Panc1 (cell line): Measurements from ENCODE around the gene EMP2. TPM values are rescaled to one million over a fixed set of nuclear protein-coding genes. Genes with fewer than 3 reads are reported as not detected.

Experiments used
- ATAC-seq: fragments of 200-7000 bp; cut with Tn5 transposase; 2 replicates; pipeline ENCODE4 v1.9.1; 2020; ENCODE audit warnings: mild to moderate bottlenecking, moderate library complexity
- BruUV-seq: library from RNA; stranded (reverse); fragments of 400-500 nt; replicated peaks from 2 replicates; lab custom pipeline; 2021; lab: Mats Ljungman, UMichigan
- CTCF ChIA-PET: fragments of 300-600 bp; sonication (Branson Sonifier 250); formaldehyde crosslinking; loops from one replicate; lab custom pipeline; 2022; ENCODE audit warnings: antibody characterized with exemption; lab: Charles Lee
- POLR2A ChIA-PET: fragments of 300-600 bp; sonication (Branson Sonifier 250); formaldehyde crosslinking; loops from one replicate; lab custom pipeline; 2022; ENCODE audit warnings: antibody characterized with exemption; lab: Charles Lee
- DNase-seq: peaks from one replicate; pipeline ENCODE4 v3.0.0-alpha.2; 2010; ENCODE audit warnings: low read depth, low spot score
- H3K27ac ChIP-seq: 2 replicates; pipeline ENCODE4 v1.5.1; 2011; ENCODE audit warnings: mild to moderate bottlenecking, low read length, inconsistent platforms
- H3K27me3 ChIP-seq: fragments of 200-500 bp; sonication (Bioruptor generic); 2 replicates; pipeline ENCODE4 v1.6.0; 2014; ENCODE audit warnings: low read length, inconsistent platforms; ENCODE audit not compliant: control insufficient read depth, insufficient read depth
- H3K36me3 ChIP-seq: fragments of 200-500 bp; sonication (Bioruptor generic); 2 replicates; pipeline ENCODE4 v1.5.1; 2014; ENCODE audit warnings: inconsistent platforms, mild to moderate bottlenecking, low read length, moderate library complexity; ENCODE audit not compliant: control insufficient read depth, insufficient read depth
- H3K4me1 ChIP-seq: 2 replicates; pipeline ENCODE4 v1.5.1; 2011; ENCODE audit warnings: inconsistent platforms, mild to moderate bottlenecking, low read length, moderate library complexity; ENCODE audit not compliant: control insufficient read depth, insufficient read depth
- H3K4me3 ChIP-seq, 2 experiments: 2 replicates each; pipeline ENCODE4 v1.5.1; 2011 to 2012; ENCODE audit warnings: low read depth in 2 of 2, low read length in 2 of 2, mild to moderate bottlenecking in 2 of 2, inconsistent platforms in 1 of 2, moderate library complexity in 1 of 2
- H3K9me3 ChIP-seq: fragments of 200-500 bp; sonication (Bioruptor generic); 2 replicates; pipeline ENCODE4 v1.5.1; 2014; ENCODE audit warnings: low read depth, mild to moderate bottlenecking, inconsistent platforms, low read length, moderate library complexity; ENCODE audit not compliant: control insufficient read depth, insufficient read depth
- CTCF ChIP-seq: fragments of 450-650 bp; IDR thresholded peaks from 2 replicates; pipeline ENCODE4 v1.5.1; 2017; ENCODE audit warnings: mild to moderate bottlenecking
- POLR2AphosphoS5 ChIP-seq: IDR thresholded peaks from 2 replicates; pipeline ENCODE4 v1.6.1; 2012; ENCODE audit warnings: mild to moderate bottlenecking, low read depth, low read length, moderate library complexity
- REST ChIP-seq, 2 experiments: IDR thresholded peaks; 2 replicates each; pipeline ENCODE4 v1.6.1; 2011 to 2012; ENCODE audit warnings: low read depth in 2 of 2, control low read depth in 1 of 2, low read length in 1 of 2, mild to moderate bottlenecking in 1 of 2, moderate library complexity in 1 of 2; ENCODE audit not compliant: insufficient read depth in 1 of 2
- SIN3A ChIP-seq: IDR thresholded peaks from 2 replicates; pipeline ENCODE4 v1.6.1; 2012; ENCODE audit warnings: low read depth, mild to moderate bottlenecking, low read length, moderate library complexity, borderline replicate concordance; ENCODE audit not compliant: insufficient read depth
- TCF7L2 ChIP-seq: IDR thresholded peaks from 2 replicates; pipeline ENCODE4 v1.6.1; 2011; ENCODE audit warnings: mild to moderate bottlenecking, low read depth, low read length, inconsistent platforms
- in situ Hi-C: cut with HindIII; loops from 2 replicates; pipeline ENCODE4 v1.10.0; 2016; ENCODE audit warnings: low sequenced_read_pairs, low pct_unique_long_range_greater_than_20kb
- intact Hi-C: fragments of 100-400 bp; cut with micrococcal nuclease; formaldehyde crosslinking; loops from one replicate; pipeline ENCODE4 v1.10.0; 2022; ENCODE audit not compliant: unreplicated experiment
- total RNA-seq: library from RNA; stranded (reverse); gene quantifications from one replicate; pipeline ENCODE4 v1.2.1, GENCODE V29; 2021; ENCODE audit not compliant: unreplicated experiment

EMP2 gene
- total RNA-seq, 1 experiment from 2014 or later = 13.8 TPM

GRCh38 chr16:10514369-10515055, 65.9 kb downstream of the EMP2 start:
- no peak for ATAC-seq
- in situ Hi-C loops (no loop called here), intact Hi-C loops (loop anchor here (1.0 kb wide), 1 partner anchor 223 kb away; no protein-coding TSS in a partner anchor)
- peak; percentile 38 for DNase-seq
- no peak overlapping the region for H3K4me3 ChIP-seq
- no peaks in the 10 kb centered on the region for H3K4me1 ChIP-seq
- no TSS peak for BruUV-seq
- H3K27ac ChIP-seq = no peak overlapping the region
- TF ChIP-seq POLR2AphosphoS5 (no peak), TCF7L2 (no peak), REST (IDR thresholded peaks at IDR 0.05; ENCODE audit: insufficient read depth in 1 of 2, low read depth in 2 of 2, low read length in 1 of 2) (no peak), CTCF (peak; percentile 77)
- no peaks in the 10 kb centered on the region for H3K9me3 ChIP-seq
- ChIA-PET CTCF (interaction anchor here (0.5 to 2.2 kb wide), 7 partner anchors 22 to 404 kb away, joined by 3 to 13 read pairs (median 3); no protein-coding TSS in a partner anchor), POLR2A (interaction anchor here (0.6 kb wide), 1 partner anchor 196 kb away, joined by 4 read pairs; no protein-coding TSS in a partner anchor)
- no peaks in the 10 kb centered on the region for H3K36me3 ChIP-seq
- H3K27me3 ChIP-seq = no peaks in the 10 kb centered on the region

GRCh38 chr16:10511829-10512228, 68.6 kb downstream of the EMP2 start:
- no peak overlapping the region for H3K4me3 ChIP-seq
- intact Hi-C loops = no loop called here
- DNase-seq = no peak
- no peaks in the 10 kb centered on the region for H3K4me1 ChIP-seq
- TF ChIP-seq SIN3A (no peak), POLR2AphosphoS5 (no peak)
- POLR2A ChIA-PET = no interaction called here
- H3K9me3 ChIP-seq = no peaks in the 10 kb centered on the region
- CTCF ChIA-PET = interaction anchor here (0.7 kb wide), 1 partner anchor 28 kb away, joined by 3 read pairs; no protein-coding TSS in a partner anchor
- no peak for ATAC-seq
- H3K36me3 ChIP-seq = no peaks in the 10 kb centered on the region
- no peak overlapping the region for H3K27ac ChIP-seq
- no TSS peak for BruUV-seq
- H3K27me3 ChIP-seq = no peaks in the 10 kb centered on the region
- in situ Hi-C loops = no loop called here

GRCh38 chr16:10510279-10510678, 70.1 kb downstream of the EMP2 start:
- ATAC-seq = no peak
- in situ Hi-C loops (no loop called here), intact Hi-C loops (no loop called here)
- DNase-seq = no peak
- no TSS peak for BruUV-seq
- Histone ChIP-seq H3K27ac (no peak overlapping the region), H3K36me3 (no peaks in the 10 kb centered on the region), H3K4me1 (no peaks in the 10 kb centered on the region), H3K27me3 (no peaks in the 10 kb centered on the region), H3K4me3 (no peak overlapping the region), H3K9me3 (no peaks in the 10 kb centered on the region)
- ChIA-PET CTCF (interaction anchor here (0.7 kb wide), 1 partner anchor 254 kb away, joined by 3 read pairs; no protein-coding TSS in a partner anchor), POLR2A (no interaction called here)
- TF ChIP-seq TCF7L2 (no peak), REST (IDR thresholded peaks at IDR 0.05; ENCODE audit: insufficient read depth in 1 of 2, low read depth in 2 of 2, low read length in 1 of 2) (no peak), POLR2AphosphoS5 (no peak), SIN3A (no peak), CTCF (no peak)
